ENCODE results near the gene ADD1.
"Not testable (repeated sequence)": the region's sequence is repeated elsewhere in the genome, so short reads cannot be mapped to it uniquely, and the experiment has no call there.

The ADD1 gene

DNA sequence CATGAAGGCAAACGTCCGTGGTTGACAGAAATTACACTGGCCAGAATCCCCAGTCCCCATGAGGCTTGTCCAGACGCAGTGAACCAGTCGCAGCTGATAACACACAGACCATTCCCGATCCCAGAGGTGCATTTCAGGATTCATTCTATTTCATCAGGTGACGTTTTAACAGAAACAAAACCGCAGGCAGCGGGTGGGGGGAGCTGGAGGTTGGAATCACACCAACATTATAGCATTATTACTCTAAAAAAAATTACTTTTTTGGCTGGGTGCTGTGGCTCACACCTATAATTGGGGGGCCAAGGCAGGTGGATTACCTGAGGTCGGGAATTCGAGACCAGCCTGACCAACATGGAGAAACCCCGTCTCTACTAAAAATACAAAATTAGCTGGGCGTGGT is 94.3 kb downstream of the ADD1 start:
- DNase-seq: no peak

DNA sequence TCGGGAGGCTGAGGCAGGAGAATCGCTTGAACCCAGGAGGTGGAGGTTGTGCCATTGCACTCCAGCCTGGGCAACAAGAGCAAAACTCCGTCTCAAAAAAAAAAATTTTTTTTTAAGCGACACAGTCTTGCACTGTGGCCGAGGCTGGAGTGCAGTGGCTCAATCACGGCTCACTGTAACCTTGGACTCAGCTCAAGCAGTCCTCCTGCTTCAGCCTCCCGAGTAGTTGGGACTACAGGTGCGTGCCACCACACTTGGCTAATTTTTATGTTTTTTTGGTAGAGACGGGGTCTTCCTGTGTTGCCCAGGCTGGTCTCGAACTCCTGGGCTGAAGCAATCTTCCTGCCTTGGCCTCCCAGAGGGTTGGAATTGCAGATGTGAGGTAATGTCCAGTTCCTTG is 94.8 kb downstream of the ADD1 start:
- not testable (repeated sequence) for DNase-seq

DNA sequence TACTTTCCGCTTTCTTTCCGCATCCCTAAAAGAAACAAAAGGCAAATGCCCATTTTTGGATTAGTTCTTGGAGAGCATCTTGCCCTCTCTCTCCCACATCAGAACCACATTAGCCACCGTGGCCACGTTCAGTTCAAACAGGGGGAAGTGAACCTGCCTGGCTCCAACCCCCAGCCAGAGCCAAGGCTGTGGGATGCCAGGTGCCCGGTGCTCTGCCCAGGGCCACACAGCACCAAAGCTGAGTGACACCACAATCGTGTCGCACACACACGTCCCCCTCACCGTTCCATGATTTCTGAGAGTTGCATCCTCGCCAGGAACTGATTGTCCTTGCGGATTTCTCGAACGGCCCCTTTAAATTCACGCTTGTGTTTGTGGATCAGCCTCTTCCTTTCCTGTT is 95.3 kb downstream of the ADD1 start:
- no peak for DNase-seq

DNA sequence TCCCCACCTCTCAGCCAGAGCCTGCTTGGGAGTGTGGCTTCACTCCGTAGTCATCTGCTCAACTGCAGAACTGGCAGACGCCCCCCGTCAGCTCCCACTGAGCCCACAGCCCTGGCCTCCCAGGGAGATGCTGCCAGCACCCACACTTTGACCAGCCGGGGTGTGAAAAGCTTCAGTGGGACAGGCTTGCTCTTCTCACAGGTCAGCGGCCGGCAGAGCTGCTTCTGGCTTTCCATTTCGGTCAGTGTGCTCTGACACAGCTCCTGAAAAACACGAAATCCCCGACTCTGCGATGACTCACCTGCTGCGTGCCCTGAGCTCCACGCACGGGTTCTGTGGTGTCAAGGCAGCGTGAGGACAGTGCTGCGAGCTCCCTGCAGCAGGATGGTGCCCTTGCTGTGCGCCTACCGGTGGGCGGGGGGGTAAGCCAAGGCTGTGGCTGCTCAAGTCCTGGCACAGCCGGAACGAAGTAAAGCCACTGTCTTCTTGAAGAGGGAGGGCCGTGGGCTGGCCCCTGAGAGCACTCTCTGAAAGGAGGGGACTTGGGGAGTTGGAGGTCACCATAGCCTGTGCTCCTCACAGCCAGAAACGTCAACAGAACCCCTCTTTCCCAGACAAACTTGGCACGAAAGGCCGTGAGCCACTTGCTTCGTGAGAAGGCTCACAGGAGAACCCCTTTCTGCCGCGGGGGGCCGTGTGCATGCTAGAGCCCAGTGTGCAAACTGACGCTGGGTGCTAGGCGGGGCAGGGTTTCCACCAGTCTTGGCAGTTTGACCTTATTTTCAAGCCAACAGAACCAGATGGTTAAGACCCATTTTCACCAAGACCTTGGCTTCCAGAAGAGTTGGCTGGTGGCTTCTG is 96.0 kb downstream of the ADD1 start:
- no peak for DNase-seq

DNA sequence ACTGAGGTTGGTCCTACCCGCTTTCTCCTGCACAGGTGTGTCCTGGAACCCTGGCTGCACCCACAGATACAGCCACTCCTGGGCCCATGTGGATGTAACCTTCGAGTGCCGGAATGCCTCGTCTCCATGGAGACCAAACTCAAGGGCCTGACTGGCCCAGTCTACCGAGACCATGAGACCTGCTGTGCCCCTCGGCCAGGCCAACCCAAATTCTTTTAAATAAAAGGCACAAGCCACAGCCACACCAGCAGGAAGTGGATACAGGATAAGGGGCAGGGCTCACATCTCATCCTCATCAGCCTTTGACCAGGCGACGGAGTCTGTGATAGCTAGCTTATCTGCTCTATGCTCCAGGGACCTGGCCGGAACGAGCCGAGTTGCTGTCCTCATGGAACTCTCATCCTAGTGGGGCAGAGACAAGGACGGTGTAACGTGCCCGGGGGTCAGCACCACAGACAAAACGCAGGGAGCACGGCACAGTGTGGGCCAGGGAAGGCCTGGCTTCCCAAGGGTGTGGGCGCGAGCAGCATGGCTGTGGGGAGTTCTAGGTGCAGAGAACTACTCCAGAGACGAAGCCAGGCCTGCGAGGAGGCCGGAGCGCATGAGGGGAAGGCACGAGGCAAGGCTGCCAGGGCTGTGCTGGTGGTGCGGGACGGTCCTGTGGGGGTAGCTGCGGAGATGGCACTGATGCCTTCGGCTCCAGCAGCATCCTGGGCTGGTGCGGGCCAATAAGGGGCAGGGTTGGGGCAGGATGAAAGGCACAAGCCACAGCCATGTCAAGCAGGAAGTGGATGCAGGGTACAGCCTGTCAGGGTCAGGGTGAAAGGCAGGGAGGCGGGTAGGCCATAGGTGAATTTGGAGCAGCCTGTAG is 96.9 kb downstream of the ADD1 start:
- no peak for DNase-seq

DNA sequence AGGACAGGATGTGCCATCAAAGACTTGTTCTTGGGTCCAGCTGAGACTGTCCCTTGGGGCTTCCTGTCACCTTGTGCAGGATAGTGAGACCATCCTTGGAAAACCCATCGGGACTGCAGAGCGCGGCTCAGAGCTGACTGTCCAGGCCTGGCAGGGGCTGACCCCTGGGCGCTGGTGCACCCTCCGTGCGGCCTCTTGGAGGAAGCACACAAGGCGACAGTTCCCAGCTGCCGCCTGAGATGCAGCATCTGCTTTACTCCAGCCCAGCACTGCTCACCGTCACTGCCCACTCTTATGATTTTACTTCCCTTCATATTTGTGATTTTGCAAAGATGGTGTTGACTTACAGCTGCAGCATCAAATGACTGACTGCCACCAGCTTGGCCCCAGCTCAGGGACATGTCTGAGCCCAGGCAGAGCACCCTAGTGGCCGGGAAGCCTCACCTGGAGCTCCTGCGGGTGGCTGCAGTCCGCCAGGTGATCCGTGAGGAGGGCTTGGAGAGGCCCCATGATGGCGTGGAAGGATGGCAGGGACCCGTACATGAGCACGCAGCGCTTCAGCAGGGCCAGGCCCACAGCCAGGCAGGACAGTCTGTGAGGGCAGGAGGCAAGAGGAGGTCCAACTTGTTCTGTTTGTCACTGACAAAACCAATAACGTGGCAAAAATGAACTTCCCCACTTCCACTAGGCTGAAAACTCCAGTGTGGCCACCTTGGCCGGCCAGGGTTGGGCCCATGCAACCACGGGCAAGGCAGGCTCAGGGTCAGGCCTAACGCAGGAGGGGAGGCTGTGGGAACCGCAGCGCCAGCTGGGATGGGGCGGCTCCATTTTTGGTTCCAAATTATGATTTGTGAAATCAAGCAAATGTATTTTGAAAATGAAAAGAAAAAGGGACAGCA is 97.7 kb downstream of the ADD1 start:
- no peak for DNase-seq

DNA sequence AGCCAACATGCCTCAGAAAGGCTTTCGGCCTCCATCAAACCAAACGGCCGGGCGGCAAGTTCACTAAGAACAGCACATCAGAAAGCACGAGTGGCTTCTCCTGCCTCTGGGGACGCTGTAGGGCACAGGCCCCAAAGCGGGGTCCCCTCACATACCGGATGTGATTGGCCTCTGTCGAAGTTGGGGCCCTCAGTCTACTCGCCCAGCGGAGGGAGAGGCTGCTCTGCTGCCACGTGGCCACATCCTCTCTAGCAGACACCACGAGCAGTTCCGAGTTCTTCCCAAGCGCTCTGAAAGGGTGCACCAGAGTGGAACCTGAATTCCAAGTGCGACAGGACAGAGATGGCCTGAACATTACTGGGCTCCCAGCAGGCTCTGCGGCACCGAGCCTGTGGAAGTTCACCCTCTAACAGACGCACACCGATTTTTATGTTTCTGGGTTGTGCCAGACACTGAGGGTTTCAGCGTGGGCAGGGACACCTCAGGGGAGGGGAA is 98.4 kb downstream of the ADD1 start:
- DNase-seq: no peak

DNA sequence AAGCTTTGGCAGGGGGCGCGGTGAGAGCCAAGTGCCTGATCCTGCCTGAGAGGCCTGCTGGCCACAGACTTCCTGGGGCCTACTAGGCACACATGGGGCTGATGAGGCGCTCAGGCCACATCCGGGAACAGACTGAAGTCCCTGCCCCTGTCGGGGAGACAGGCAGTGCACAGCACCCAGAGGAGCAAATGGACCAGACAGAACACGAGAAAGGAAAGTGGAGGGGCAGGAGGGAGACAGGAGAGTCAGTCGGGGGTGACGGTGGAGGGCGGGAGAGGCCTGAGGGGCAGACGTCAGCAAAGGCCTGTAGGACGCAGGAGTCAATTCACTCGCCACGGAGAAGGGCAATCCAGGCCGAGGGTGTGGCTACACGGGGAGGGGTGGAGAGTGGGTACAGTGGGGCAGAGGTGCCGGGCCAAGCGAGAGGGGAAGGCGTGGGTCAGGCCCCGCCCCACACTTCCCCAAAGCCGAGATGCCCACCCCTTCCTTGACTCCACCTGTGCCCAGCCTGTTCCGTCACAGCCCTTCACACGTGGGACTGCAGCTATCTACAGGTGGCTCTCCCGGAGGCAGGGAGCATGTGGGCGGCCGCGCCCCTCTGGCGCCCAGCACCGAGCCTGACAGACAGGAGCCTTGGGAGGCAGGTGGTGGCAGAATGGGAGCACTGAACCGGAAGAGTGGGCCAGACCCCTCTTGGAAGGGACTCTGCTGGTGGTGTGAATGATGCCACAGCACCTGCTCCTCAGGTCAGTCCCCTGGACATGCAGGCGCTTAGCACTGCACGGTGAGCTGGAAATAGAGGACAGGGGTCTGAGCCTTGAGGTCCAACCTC is 99.1 kb downstream of the ADD1 start:
- DNase-seq: no peak

DNA sequence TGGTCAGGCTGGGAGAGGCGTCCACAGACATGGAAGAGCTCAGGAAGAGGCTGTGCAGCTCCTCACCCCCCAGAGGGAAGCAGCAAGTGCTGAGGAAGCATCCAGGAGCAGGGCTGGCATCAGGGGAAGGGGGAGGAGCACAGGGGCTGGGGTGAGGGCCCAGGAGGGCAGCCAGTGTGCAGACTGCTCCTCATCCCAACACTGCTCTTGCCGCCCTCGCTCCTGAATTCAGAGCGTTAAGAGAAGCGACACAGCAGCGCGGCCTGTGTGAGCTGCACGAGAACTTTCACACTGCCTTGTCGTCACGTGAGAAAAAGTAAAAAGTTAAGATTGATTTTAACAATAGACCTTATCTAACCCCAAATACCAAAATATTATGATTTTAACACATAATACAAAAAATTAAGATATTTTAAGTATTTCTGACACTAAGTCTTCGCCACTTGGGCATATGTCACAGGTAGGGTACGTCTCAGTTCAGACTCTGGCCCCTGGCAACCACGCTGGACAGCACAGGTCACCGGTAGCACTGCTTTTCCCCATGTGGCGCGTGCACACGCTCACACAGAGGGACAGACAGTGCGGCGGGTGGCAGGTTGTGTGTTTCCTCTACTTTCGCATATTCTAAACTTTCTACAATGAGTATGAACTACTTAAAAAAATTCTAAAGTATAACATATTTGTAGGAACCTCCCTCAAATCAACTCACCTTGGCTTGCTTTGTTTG is 99.9 kb downstream of the ADD1 start:
- no peak for DNase-seq

DNA sequence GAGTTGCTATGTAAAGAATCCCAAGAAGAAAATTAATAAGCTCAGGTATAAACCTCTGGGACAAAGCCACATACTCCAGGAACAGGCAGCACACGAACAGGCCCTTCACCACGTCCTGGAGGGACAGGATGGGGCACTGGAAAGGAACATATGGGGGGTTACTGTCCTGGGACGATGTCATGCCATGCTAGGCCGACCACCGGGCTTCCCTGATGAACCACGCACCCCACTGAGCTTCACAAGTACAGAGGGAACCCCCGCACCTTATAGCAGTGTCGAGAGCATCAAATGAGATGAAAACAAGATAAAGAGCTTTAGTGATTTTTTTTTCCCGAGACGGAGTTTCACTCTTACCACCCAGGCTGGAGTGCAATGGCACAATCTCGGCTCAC is 100.4 kb downstream of the ADD1 start:
- DNase-seq: no peak

DNA sequence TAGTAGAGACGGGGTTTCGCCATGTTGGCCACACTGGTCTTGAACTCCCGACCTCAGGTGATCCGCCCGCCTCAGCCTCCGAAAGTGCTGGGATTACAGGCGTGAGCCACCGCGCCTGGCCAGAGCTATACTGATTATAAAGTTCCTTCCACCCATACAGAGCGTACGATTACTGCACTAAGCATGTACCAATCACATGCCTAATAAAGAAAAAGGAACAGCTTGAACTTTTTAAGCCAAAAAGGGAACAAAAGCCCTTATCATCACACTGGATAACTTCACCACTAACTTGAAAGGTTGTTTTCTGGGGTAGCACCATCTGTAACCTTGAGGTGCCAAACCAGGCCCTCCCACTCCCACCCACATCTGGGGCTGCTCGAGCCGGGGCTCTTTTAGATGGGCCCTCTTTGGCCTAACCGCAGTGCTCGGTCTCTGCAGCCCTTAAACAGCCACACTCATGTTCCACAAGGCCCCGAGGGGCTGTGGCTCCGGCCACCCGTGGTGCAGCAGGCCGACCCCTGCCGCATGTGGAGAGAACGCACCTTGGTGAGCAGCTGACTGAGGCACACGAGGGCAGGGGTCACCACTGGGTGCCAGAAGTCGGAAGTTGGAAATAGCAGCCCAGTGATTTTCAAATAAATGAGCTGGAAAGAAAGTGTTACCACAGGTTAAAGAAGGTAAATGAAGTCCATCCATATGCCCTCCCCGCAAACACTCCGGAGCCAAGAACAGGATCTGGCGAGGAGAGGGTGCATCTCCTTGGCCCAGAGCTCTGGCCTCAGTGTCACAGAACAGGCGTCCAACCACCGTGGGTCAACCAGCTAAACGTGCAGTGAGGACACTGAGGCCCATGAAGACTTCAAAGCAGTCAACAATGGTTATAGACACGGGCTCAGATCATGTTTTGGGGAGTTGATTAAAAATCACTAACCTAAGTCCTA is 101.2 kb downstream of the ADD1 start:
- DNase-seq: no peak

DNA sequence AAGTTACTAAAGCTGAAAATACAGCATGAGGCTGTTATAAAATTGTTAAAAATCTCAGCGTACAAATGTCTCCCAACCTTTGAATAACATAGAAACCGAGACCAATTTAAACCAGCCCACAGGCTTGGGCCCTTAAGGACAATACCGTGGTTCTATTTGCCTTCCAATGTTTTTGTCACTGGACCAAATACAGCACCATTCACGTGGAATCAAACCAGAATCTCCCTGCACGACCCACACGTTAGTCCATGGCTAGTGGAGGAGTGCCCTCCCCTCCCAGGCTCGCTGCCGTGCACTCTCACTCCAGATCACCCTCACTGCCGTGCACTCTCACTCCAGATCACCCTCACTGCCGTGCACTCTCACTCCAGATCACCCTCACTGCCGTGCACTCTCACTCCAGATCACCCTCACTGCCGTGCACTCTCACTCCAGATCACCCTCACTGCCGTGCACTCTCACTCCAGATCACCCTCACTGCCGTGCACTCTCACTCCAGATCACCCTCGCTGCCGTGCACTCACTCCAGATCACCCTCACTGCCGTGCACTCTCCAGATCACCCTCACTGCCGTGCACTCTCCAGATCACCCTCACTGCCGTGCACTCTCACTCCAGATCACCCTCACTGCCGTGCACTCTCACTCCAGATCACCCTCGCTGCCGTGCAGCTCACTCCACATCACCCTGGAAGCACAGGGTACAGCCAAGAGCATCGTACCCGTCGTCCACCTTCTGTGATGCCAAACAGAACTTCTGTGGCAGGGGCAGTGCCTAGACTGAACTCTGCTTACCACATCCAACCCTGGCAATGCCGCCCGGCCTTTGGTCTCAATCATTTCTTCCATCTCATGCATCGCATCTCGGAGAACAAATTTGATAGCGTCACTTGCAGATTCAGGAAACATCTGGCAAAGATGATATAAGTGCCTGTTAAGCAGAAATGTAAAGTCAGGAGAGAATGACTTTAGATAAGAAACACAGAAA is 102.3 kb downstream of the ADD1 start:
- not testable (repeated sequence) for DNase-seq

DNA sequence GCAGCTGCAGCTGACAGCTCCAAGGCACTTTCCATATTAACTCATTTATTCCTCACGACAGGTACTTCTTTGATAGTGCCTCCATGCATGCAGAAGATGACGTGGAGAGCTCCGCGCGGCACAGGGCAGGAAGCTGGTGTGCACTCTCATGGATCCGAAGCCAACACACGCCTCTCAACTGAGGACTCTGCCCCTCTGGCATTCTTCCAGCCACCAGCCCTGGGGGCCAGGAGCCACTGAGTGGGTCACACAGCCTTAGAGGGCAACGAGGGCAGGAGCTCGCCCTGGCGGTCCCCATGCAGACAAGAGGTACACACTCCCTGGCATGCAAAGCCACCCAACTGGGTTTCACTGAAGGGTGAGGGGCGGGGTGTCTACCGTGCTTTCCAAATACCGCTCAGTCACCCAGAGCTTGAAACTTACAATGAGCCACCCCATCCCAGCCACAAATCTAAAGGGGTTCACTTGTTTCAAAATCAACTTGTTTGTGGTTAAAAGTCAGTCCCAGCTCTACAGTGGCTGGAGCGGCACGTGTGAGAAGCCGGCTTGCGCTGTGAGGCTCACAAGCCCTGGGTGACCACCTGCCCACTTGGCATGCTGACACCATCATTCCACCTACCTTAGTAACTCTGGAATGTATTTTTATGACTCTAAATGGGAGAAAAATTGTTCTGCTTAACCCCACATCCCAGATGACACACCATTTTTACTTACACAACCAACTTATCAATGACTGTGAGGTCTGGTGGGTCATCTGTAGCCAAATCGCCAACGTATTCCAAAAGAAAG is 103.4 kb downstream of the ADD1 start:
- DNase-seq: no peak

DNA sequence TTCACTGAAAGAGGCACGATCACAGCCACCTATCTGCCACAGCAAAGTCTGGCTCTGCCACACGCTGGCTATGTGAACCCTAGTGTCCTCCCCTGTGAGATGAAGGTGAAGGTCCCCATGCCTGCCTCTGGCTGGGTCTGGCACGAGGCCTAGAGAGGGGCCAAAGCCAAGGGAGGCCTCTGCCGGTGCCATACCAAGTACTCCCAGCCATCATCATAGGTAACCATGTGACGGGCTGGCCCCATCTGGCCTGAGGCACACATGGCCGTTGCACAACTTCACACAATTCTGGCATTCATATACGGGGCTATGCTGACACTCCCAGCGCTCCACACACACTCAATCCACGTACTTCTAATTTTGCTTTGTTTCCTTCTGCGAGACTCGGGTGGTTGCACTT is 104.3 kb downstream of the ADD1 start:
- no peak for DNase-seq

DNA sequence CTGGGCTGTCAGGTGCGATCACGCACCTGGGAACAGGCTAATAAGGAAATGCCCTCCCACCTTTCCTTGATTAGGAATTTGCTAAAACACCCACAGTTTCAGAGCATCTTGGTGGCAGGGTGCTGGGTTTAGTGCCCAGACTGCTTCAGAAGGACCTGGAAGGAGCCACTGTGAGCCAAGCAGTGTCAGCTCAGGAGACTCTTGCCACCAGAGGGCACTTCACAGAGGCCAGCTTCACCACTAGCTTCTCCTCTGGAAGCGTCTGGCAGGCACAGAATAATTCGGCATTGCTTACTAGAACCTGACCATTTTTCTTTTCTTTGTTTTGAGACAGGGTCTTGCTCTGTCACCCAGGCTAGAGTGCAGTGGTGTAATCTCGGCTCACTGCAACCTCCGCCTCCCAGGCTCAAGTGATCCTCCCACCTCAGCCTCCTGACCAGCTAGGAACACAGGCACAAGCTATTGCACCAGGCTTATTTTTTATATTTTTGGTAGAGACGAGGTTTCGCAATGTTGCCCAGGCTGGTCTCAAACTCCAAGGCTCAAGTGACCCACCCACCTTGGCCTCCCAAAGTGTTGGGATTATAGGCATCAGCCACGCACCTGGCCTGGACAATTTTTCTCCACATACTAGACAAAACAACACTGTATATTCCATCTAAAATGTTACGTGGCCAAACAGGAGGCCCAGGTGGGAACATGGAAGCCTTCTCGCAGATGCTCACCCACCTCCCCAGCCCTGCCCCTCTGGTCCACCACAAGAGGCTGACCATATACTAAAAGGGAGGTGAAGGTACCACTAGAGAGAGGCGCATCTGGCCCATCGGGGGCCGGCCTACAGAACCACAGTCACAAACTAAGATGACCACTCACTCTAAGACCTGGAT is 105.5 kb downstream of the ADD1 start:
- DNase-seq: no peak

DNA sequence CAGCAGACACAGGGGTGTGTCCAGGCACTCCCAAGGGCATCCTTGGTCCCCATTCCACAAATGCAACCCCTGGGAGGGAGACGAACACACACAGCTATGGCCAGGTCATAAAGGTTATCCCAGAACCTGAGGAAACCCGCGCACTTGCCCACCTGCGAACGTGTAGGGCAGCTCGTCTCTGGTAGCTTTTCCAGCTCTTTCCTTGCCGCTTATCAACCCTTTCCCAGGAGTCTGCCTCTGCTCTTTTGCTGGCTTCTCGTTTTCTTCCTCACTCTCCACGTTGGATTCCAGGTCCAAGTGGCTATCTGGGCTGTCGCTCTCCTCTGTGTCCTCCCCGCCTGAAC is 106.1 kb downstream of the ADD1 start:
- no peak for DNase-seq
